ENCODE measurements around the gene RGS19. TPM values are rescaled to one million over a fixed set of nuclear protein-coding genes. Genes with fewer than 3 reads are reported as not detected.
"Not testable (repeated sequence)": the region's sequence is repeated elsewhere in the genome, so short reads cannot be mapped to it uniquely, and the experiment has no call there.

Gene RGS19
- total RNA-seq, 1 experiment from 2014 or later, result 12.8 TPM

- not testable (repeated sequence) for H2AFZ ChIP-seq (ENCODE audit: low read length); H2BK20ac ChIP-seq (ENCODE audit: low read depth, low read length, poor library complexity, severe bottlenecking); H2BK12ac ChIP-seq (ENCODE audit: insufficient read length, low read depth, low read length); H3K27ac ChIP-seq (ENCODE audit: insufficient read length, low read depth, low read length); H3K79me2 ChIP-seq (ENCODE audit: insufficient read depth, low read length); H2BK15ac ChIP-seq (ENCODE audit: low read depth, low read length); H2BK5ac ChIP-seq (ENCODE audit: insufficient read length, low read length); H3K14ac ChIP-seq (ENCODE audit: insufficient read depth, low read length); H3K4me3 Mint-ChIP-seq; H3K23me2 ChIP-seq (ENCODE audit: insufficient read length, low read depth, low read length, poor library complexity, severe bottlenecking); H3K4me1 ChIP-seq (ENCODE audit: insufficient read depth, low read length); H3K18ac ChIP-seq (ENCODE audit: insufficient read length, low read depth, low read length); H4K5ac ChIP-seq (ENCODE audit: insufficient read length, low read depth, low read length); H3K9me3 ChIP-seq (ENCODE audit: control insufficient read depth, low read depth, low read length); H3K4me1 Mint-ChIP-seq; H3K27me3 ChIP-seq (ENCODE audit: insufficient read depth, low read length); H3K4me2 ChIP-seq (ENCODE audit: insufficient read depth, insufficient read length, low read length); H3K9ac ChIP-seq (ENCODE audit: extremely low read depth, insufficient read length, low read length); H3K4ac ChIP-seq (ENCODE audit: low read depth, low read length); H2BK120ac ChIP-seq (ENCODE audit: low read depth, low read length, poor library complexity, severe bottlenecking); H3K56ac ChIP-seq (ENCODE audit: insufficient read length, low read depth, low read length); H4K20me1 ChIP-seq (ENCODE audit: control insufficient read depth, insufficient read depth, insufficient read length); H3K79me1 ChIP-seq (ENCODE audit: insufficient read depth, low read depth, low read length, poor library complexity, severe bottlenecking); H3K27ac Mint-ChIP-seq; H4K8ac ChIP-seq (replicated peaks; ENCODE audit: insufficient read length, low read depth, low read length); H3K36me3 Mint-ChIP-seq (ENCODE audit: insufficient read depth in 1 of 3, low read depth in 3 of 3); DNase-seq; H4K91ac ChIP-seq (ENCODE audit: insufficient read length, low read depth, low read length); H3K9me3 Mint-ChIP-seq; H2AK5ac ChIP-seq (ENCODE audit: insufficient read length, low read length); H3K23ac ChIP-seq (ENCODE audit: insufficient read length, low read depth, low read length); H3T11ph ChIP-seq (ENCODE audit: low read length)
- WGBS (ENCODE audit: extremely low coverage, insufficient read length, low lambda C conversion rate), result no CpG with 5 or more reads among the region's 11 CpGs
- peaks cover 40% of the 10 kb centered on the region for H3K27me3 Mint-ChIP-seq (ENCODE audit: low read depth)
Measured at GRCh38 chr20:64122927-64123326, 43.6 kb upstream of the RGS19 start.

Measured in H9 (cell line).